ENCODE results near the gene IQCB1.

DNA sequence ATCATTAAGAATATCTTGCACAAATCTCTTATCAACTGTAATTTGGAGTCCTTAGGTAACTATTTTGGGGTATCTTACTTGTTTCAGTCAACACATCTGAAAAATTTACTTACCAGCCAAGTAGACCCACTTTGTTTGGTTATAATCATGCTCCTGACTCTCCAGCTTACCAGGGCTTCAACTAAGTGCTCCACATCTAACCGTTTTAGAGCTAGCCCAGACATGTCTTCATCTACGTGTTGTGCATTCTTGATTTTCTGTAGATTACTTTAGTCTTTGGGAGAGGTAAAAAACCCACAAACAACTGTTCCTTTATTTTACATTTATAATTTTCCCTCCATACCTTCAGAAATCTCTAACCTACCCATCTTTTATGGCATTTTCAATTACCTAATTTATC lies 17.4 kb upstream of the IQCB1 start:
- TF ChIP-seq POLR2A (IDR thresholded peaks at IDR 0.05; ENCODE audit: extremely low read depth, insufficient read length) (no peak), MYC (IDR thresholded peaks at IDR 0.05; ENCODE audit: low read depth, low read length) (no peak)
- TF ChIP-seq, protein P1, sequence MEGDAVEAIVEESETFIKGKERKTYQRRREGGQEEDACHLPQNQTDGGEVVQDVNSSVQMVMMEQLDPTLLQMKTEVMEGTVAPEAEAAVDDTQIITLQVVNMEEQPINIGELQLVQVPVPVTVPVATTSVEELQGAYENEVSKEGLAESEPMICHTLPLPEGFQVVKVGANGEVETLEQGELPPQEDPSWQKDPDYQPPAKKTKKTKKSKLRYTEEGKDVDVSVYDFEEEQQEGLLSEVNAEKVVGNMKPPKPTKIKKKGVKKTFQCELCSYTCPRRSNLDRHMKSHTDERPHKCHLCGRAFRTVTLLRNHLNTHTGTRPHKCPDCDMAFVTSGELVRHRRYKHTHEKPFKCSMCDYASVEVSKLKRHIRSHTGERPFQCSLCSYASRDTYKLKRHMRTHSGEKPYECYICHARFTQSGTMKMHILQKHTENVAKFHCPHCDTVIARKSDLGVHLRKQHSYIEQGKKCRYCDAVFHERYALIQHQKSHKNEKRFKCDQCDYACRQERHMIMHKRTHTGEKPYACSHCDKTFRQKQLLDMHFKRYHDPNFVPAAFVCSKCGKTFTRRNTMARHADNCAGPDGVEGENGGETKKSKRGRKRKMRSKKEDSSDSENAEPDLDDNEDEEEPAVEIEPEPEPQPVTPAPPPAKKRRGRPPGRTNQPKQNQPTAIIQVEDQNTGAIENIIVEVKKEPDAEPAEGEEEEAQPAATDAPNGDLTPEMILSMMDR (IDR thresholded peaks at IDR 0.05; ENCODE audit: low read depth, low read length), result no peak
- TF ChIP-seq, protein P2, sequence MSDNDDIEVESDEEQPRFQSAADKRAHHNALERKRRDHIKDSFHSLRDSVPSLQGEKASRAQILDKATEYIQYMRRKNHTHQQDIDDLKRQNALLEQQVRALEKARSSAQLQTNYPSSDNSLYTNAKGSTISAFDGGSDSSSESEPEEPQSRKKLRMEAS (IDR thresholded peaks at IDR 0.05; ENCODE audit: low read depth, low read length), result no peak

Data from NB4 (cell line).